ENCODE results near the gene ZNF23.

Gene ZNF23

GRCh38 chr16:71484006-71484893 is 22.2 kb upstream of the ZNF23 start:
- peak overlapping the region; percentile 86 for H3K4me3 Mint-ChIP-seq
- no peaks in the 10 kb centered on the region for H3K36me3 Mint-ChIP-seq (ENCODE audit: low read depth)
- peaks cover 9% of the 10 kb centered on the region for H3K4me1 Mint-ChIP-seq (ENCODE audit: low read depth)
- no peaks in the 10 kb centered on the region for H3K27me3 Mint-ChIP-seq (ENCODE audit: low read depth)
- DNase-seq (ENCODE audit: low spot score): peak; percentile 80
- H3K27ac Mint-ChIP-seq: peak overlapping the region; percentile 79
- no peaks in the 10 kb centered on the region for H3K9me3 Mint-ChIP-seq

GRCh38 chr16:71482569-71482968 is 20.5 kb upstream of the ZNF23 start:
- Mint-ChIP-seq H3K27me3 (ENCODE audit: low read depth) (no peaks in the 10 kb centered on the region), H3K9me3 (no peaks in the 10 kb centered on the region), H3K4me1 (ENCODE audit: low read depth) (peaks cover 9% of the 10 kb centered on the region), H3K36me3 (ENCODE audit: low read depth) (no peaks in the 10 kb centered on the region), H3K27ac (no peak overlapping the region), H3K4me3 (no peak overlapping the region)
- no peak for DNase-seq (ENCODE audit: low spot score)

- Mint-ChIP-seq H3K4me1 (ENCODE audit: low read depth) (peaks cover 9% of the 10 kb centered on the region), H3K36me3 (ENCODE audit: low read depth) (no peaks in the 10 kb centered on the region), H3K9me3 (no peaks in the 10 kb centered on the region), H3K27me3 (ENCODE audit: low read depth) (no peaks in the 10 kb centered on the region), H3K27ac (no peak overlapping the region), H3K4me3 (no peak overlapping the region)
- no peak for DNase-seq (ENCODE audit: low spot score)
Observed at GRCh38 chr16:71480956-71481355, 18.9 kb upstream of the ZNF23 start.

- Mint-ChIP-seq H3K36me3 (ENCODE audit: low read depth) (no peaks in the 10 kb centered on the region), H3K27ac (no peak overlapping the region), H3K27me3 (ENCODE audit: low read depth) (no peaks in the 10 kb centered on the region), H3K4me1 (ENCODE audit: low read depth) (peaks cover 8% of the 10 kb centered on the region), H3K9me3 (no peaks in the 10 kb centered on the region), H3K4me3 (no peak overlapping the region)
- DNase-seq (ENCODE audit: low spot score): no peak
Observed at GRCh38 chr16:71479420-71479819, 17.4 kb upstream of the ZNF23 start.

GRCh38 chr16:71476457-71477124 is 14.5 kb upstream of the ZNF23 start:
- Mint-ChIP-seq H3K9me3 (no peaks in the 10 kb centered on the region), H3K4me3 (peak overlapping the region; percentile 13), H3K36me3 (ENCODE audit: low read depth) (no peaks in the 10 kb centered on the region), H3K4me1 (ENCODE audit: low read depth) (no peaks in the 10 kb centered on the region), H3K27ac (peak overlapping the region; percentile 66), H3K27me3 (ENCODE audit: low read depth) (no peaks in the 10 kb centered on the region)
- no peak for DNase-seq (ENCODE audit: low spot score)

- no peaks in the 10 kb centered on the region for H3K9me3 Mint-ChIP-seq
- no peak for DNase-seq (ENCODE audit: low spot score)
- no peaks in the 10 kb centered on the region for H3K4me1 Mint-ChIP-seq (ENCODE audit: low read depth)
- no peaks in the 10 kb centered on the region for H3K27me3 Mint-ChIP-seq (ENCODE audit: low read depth)
- no peak overlapping the region for H3K27ac Mint-ChIP-seq
- no peaks in the 10 kb centered on the region for H3K36me3 Mint-ChIP-seq (ENCODE audit: low read depth)
- no peak overlapping the region for H3K4me3 Mint-ChIP-seq
Observed at GRCh38 chr16:71474864-71475263, 12.8 kb upstream of the ZNF23 start.

GRCh38 chr16:71473891-71474290 is 11.8 kb upstream of the ZNF23 start:
- Mint-ChIP-seq H3K36me3 (ENCODE audit: low read depth) (no peaks in the 10 kb centered on the region), H3K27ac (no peak overlapping the region), H3K27me3 (ENCODE audit: low read depth) (no peaks in the 10 kb centered on the region), H3K4me1 (ENCODE audit: low read depth) (no peaks in the 10 kb centered on the region), H3K9me3 (no peaks in the 10 kb centered on the region), H3K4me3 (no peak overlapping the region)
- DNase-seq (ENCODE audit: low spot score): no peak

- Mint-ChIP-seq H3K9me3 (no peaks in the 10 kb centered on the region), H3K36me3 (ENCODE audit: low read depth) (no peaks in the 10 kb centered on the region), H3K27me3 (ENCODE audit: low read depth) (no peaks in the 10 kb centered on the region), H3K4me3 (no peak overlapping the region), H3K4me1 (ENCODE audit: low read depth) (no peaks in the 10 kb centered on the region), H3K27ac (no peak overlapping the region)
- no peak for DNase-seq (ENCODE audit: low spot score)
Observed at GRCh38 chr16:71472931-71473330, 10.9 kb upstream of the ZNF23 start.

- Mint-ChIP-seq H3K27me3 (ENCODE audit: low read depth) (no peaks in the 10 kb centered on the region), H3K4me3 (no peak overlapping the region), H3K4me1 (ENCODE audit: low read depth) (no peaks in the 10 kb centered on the region), H3K9me3 (no peaks in the 10 kb centered on the region), H3K36me3 (ENCODE audit: low read depth) (no peaks in the 10 kb centered on the region), H3K27ac (no peak overlapping the region)
- no peak for DNase-seq (ENCODE audit: low spot score)
Observed at GRCh38 chr16:71472051-71472450, 10.0 kb upstream of the ZNF23 start.

- H3K4me1 Mint-ChIP-seq (ENCODE audit: low read depth): no peaks in the 10 kb centered on the region
- H3K9me3 Mint-ChIP-seq: no peaks in the 10 kb centered on the region
- H3K36me3 Mint-ChIP-seq (ENCODE audit: low read depth): no peaks in the 10 kb centered on the region
- no peak overlapping the region for H3K27ac Mint-ChIP-seq
- no peaks in the 10 kb centered on the region for H3K27me3 Mint-ChIP-seq (ENCODE audit: low read depth)
- DNase-seq (ENCODE audit: low spot score): no peak
- H3K4me3 Mint-ChIP-seq: no peak overlapping the region
Observed at GRCh38 chr16:71467810-71468209, 5.8 kb upstream of the ZNF23 start.

GRCh38 chr16:71464231-71464630 is 2.2 kb upstream of the ZNF23 start:
- no peaks in the 10 kb centered on the region for H3K36me3 Mint-ChIP-seq (ENCODE audit: low read depth)
- H3K27ac Mint-ChIP-seq: no peak overlapping the region
- H3K27me3 Mint-ChIP-seq (ENCODE audit: low read depth): no peaks in the 10 kb centered on the region
- no peak for DNase-seq (ENCODE audit: low spot score)
- H3K9me3 Mint-ChIP-seq: no peaks in the 10 kb centered on the region
- peaks cover 8% of the 10 kb centered on the region for H3K4me1 Mint-ChIP-seq (ENCODE audit: low read depth)
- no peak overlapping the region for H3K4me3 Mint-ChIP-seq

- H3K27ac Mint-ChIP-seq: no peak overlapping the region
- H3K27me3 Mint-ChIP-seq (ENCODE audit: low read depth): no peaks in the 10 kb centered on the region
- peaks cover 8% of the 10 kb centered on the region for H3K4me1 Mint-ChIP-seq (ENCODE audit: low read depth)
- H3K36me3 Mint-ChIP-seq (ENCODE audit: low read depth): peaks cover 4% of the 10 kb centered on the region
- peak overlapping the region; percentile 86 for H3K4me3 Mint-ChIP-seq
- no peak for DNase-seq (ENCODE audit: low spot score)
- no peaks in the 10 kb centered on the region for H3K9me3 Mint-ChIP-seq
Observed at GRCh38 chr16:71460941-71461340, 1.1 kb downstream of the ZNF23 start.

- H3K27me3 Mint-ChIP-seq (ENCODE audit: low read depth): no peaks in the 10 kb centered on the region
- no peak overlapping the region for H3K27ac Mint-ChIP-seq
- DNase-seq (ENCODE audit: low spot score): no peak
- peaks cover 7% of the 10 kb centered on the region for H3K36me3 Mint-ChIP-seq (ENCODE audit: low read depth)
- H3K4me1 Mint-ChIP-seq (ENCODE audit: low read depth): peaks cover 8% of the 10 kb centered on the region
- H3K4me3 Mint-ChIP-seq: no peak overlapping the region
- peaks cover under 1% of the 10 kb centered on the region for H3K9me3 Mint-ChIP-seq
Observed at GRCh38 chr16:71460236-71460635, 1.8 kb downstream of the ZNF23 start.

GRCh38 chr16:71459510-71459909 is 2.5 kb downstream of the ZNF23 start:
- peaks cover 8% of the 10 kb centered on the region for H3K4me1 Mint-ChIP-seq (ENCODE audit: low read depth)
- no peak overlapping the region for H3K4me3 Mint-ChIP-seq
- H3K36me3 Mint-ChIP-seq (ENCODE audit: low read depth): peaks cover 14% of the 10 kb centered on the region
- H3K27me3 Mint-ChIP-seq (ENCODE audit: low read depth): no peaks in the 10 kb centered on the region
- DNase-seq (ENCODE audit: low spot score): no peak
- peaks cover 8% of the 10 kb centered on the region for H3K9me3 Mint-ChIP-seq
- no peak overlapping the region for H3K27ac Mint-ChIP-seq

Data from T-helper 2 cell treated with Interferon-gamma antibody and Interleukin-4, amounts not matched to agents 5 μg/mL and 100 μg/mL, for 36 hours (primary cell).